CD14-positive monocyte (primary cell): ENCODE data around the gene FANCM. TPM values are rescaled to one million over a fixed set of nuclear protein-coding genes. Genes with fewer than 3 reads are reported as not detected.

Experiments used
- DNase-seq, 3 donors: peaks; one replicate each; pipeline ENCODE4 v3.0.0-alpha.2; 2011 to 2022
- H2AFZ ChIP-seq: 2 replicates; pipeline ENCODE4 v1.6.0; 2012; ENCODE audit warnings: mild to moderate bottlenecking, low read depth, low read length, inconsistent platforms; ENCODE audit not compliant: insufficient read depth, poor library complexity, severe bottlenecking
- H3K27ac ChIP-seq, 2 donors: 1 replicate in 1 of 2; 2 replicates in 1 of 2; pipeline ENCODE4 v1.5.1; 2012 to 2013; ENCODE audit warnings: low read length in 2 of 2, control low read depth in 1 of 2, inconsistent platforms in 1 of 2, low read depth in 1 of 2, mild to moderate bottlenecking in 1 of 2
- H3K27me3 ChIP-seq, 2 donors: one replicate each; pipeline versions ENCODE4 v1.6.0 to v1.6.1; 2011 to 2013; ENCODE audit warnings: low read length in 2 of 2; ENCODE audit not compliant: control insufficient read depth in 2 of 2, insufficient read depth in 2 of 2
- H3K36me3 ChIP-seq, 2 donors: replicated peaks in 1 of 2; 1 replicate in 1 of 2; 2 replicates in 1 of 2; pipeline versions ENCODE4 v1.5.1 to v1.6.1; 2012 to 2013; ENCODE audit warnings: low read length in 2 of 2, control low read depth in 1 of 2, inconsistent platforms in 1 of 2, mild to moderate bottlenecking in 1 of 2; ENCODE audit not compliant: insufficient read depth in 2 of 2, control insufficient read depth in 1 of 2
- H3K4me1 ChIP-seq, 2 donors: 1 replicate in 1 of 2; 2 replicates in 1 of 2; pipeline versions ENCODE4 v1.5.1 to v1.6.1; 2012 to 2013; ENCODE audit warnings: low read length in 2 of 2, control low read depth in 1 of 2, inconsistent platforms in 1 of 2, mild to moderate bottlenecking in 1 of 2, moderate library complexity in 1 of 2; ENCODE audit not compliant: insufficient read depth in 2 of 2, control insufficient read depth in 1 of 2
- H3K4me2 ChIP-seq: replicated peaks from 2 replicates; pipeline ENCODE3; 2012; ENCODE audit warnings: low read length, moderate library complexity, mild to moderate bottlenecking; ENCODE audit not compliant: poor library complexity, severe bottlenecking; ENCODE audit errors: extremely low read depth
- H3K4me3 ChIP-seq, 3 experiments: fragments of 200-600 bp in 1 of 3; sonication (generic) in 1 of 3; replicated peaks in 1 of 3; 1 replicate in 2 of 3; 2 replicates in 1 of 3; pipeline ENCODE4 v1.5.1; 2011 to 2013; ENCODE audit warnings: low read length in 3 of 3, mild to moderate bottlenecking in 3 of 3, control low read depth in 2 of 3, low read depth in 2 of 3, inconsistent platforms in 1 of 3, moderate library complexity in 1 of 3
- H3K79me2 ChIP-seq: 2 replicates; pipeline ENCODE4 v1.6.0; 2012; ENCODE audit warnings: mild to moderate bottlenecking, control low read depth, inconsistent platforms, low read length, moderate library complexity; ENCODE audit not compliant: insufficient read depth
- H3K9ac ChIP-seq: 2 replicates; pipeline ENCODE4 v1.6.0; 2017; ENCODE audit warnings: low read length, mild to moderate bottlenecking; ENCODE audit not compliant: insufficient read depth, poor library complexity, severe bottlenecking
- H3K9me3 ChIP-seq, 2 donors: replicated peaks in 1 of 2; 1 replicate in 1 of 2; 2 replicates in 1 of 2; pipeline versions ENCODE4 v1.5.1 to v1.6.1; 2012 to 2013; ENCODE audit warnings: low read length in 2 of 2, control low read depth in 1 of 2; ENCODE audit not compliant: control insufficient read depth in 1 of 2, insufficient read depth in 1 of 2
- H4K20me1 ChIP-seq: 2 replicates; pipeline ENCODE4 v1.6.0; 2012; ENCODE audit warnings: mild to moderate bottlenecking, low read length, control low read depth, moderate library complexity; ENCODE audit not compliant: insufficient read depth
- H3K27ac Mint-ChIP-seq, 7 donors: one replicate each; pipeline ENCODE4 v1.8.0; 2020; ENCODE audit warnings: mild to moderate bottlenecking in 7 of 7, mixed read lengths in 7 of 7, moderate library complexity in 6 of 7, inconsistent platforms in 2 of 7
- H3K27me3 Mint-ChIP-seq, 3 donors: one replicate each; pipeline ENCODE4 v1.8.0; 2021 to 2022; ENCODE audit warnings: low read depth in 3 of 3, mild to moderate bottlenecking in 3 of 3, mixed read lengths in 3 of 3, moderate library complexity in 3 of 3, inconsistent platforms in 1 of 3
- H3K36me3 Mint-ChIP-seq, 2 donors: one replicate each; pipeline ENCODE4 v1.8.0; 2020; ENCODE audit warnings: mixed read lengths in 2 of 2, inconsistent platforms in 1 of 2, mild to moderate bottlenecking in 1 of 2
- H3K4me1 Mint-ChIP-seq: one replicate; pipeline ENCODE4 v1.8.0; 2020; ENCODE audit warnings: mild to moderate bottlenecking, mixed read lengths
- H3K4me3 Mint-ChIP-seq, 2 donors: one replicate each; pipeline ENCODE4 v1.8.0; 2020; ENCODE audit warnings: mild to moderate bottlenecking in 2 of 2, mixed read lengths in 2 of 2, moderate library complexity in 1 of 2
- H3K9me3 Mint-ChIP-seq, 7 donors: one replicate each; pipeline ENCODE4 v1.8.0; 2020 to 2022; ENCODE audit warnings: mixed read lengths in 7 of 7, mild to moderate bottlenecking in 6 of 7, moderate library complexity in 6 of 7, inconsistent platforms in 2 of 7
- WGBS: methylation state at CpG from one replicate; pipeline ENCODE4 v1.1.5; 2013; ENCODE audit warnings: missing lambda C conversion rate; ENCODE audit not compliant: insufficient coverage; 5-methylcytosine and 5-hydroxymethylcytosine counted together
- intact Hi-C, 2 donors: fragments of 100-400 bp; cut with micrococcal nuclease; formaldehyde crosslinking; loops; one replicate each; pipeline versions ENCODE4 v1.15.0 to v1.15.1; 2023
- polyA plus RNA-seq, 3 donors: library from polyadenylated mRNA; depleted of rRNA in 1 of 3; unstranded in 2 of 3; stranded (reverse) in 1 of 3; fragments of 300-500 nt in 2 of 3; fragments of >200 nt in 1 of 3; fragmentation: Illumina TruSeq in 2 of 3; gene quantifications; 1 replicate in 2 of 3; 2 replicates in 1 of 3; pipeline ENCODE4 v1.2.3, GENCODE V29; 2012 to 2021
- TF ChIP-seq, protein P1 (sequence below): fragments of 200-600 bp; IDR thresholded peaks from one replicate; pipeline ENCODE4 v1.8.0; 2022; ENCODE audit warnings: antibody characterized with exemption, mild to moderate bottlenecking

Gene FANCM
- polyA plus RNA-seq, 3 donors, result 0.66 to 1.6 (median 1.2) TPM

- H3K4me1 Mint-ChIP-seq, result peaks cover 8% of the 10 kb centered on the region
- no peak overlapping the region for H3K9ac ChIP-seq
- intact Hi-C loops, result no loop called here
- no peak overlapping the region for H3K27ac ChIP-seq
- peaks cover 9 to 10% of the 10 kb centered on the region in 2 donors for H3K36me3 Mint-ChIP-seq
- no peak overlapping the region for H3K4me3 Mint-ChIP-seq
- no peaks in the 10 kb centered on the region for H3K9me3 ChIP-seq
- no peak for DNase-seq
- no peak overlapping the region for H3K4me2 ChIP-seq
- 100% methylated on average over 2 of the region's 3 CpGs for WGBS
- no peak overlapping the region for H2AFZ ChIP-seq
- H3K4me3 ChIP-seq, result no peak overlapping the region
- no peak overlapping the region for H3K27ac Mint-ChIP-seq
- peaks cover 0 to 2% (median 0%) of the 10 kb centered on the region in 7 donors for H3K9me3 Mint-ChIP-seq
- no peaks in the 10 kb centered on the region for H3K27me3 ChIP-seq
- no peaks in the 10 kb centered on the region for H3K79me2 ChIP-seq
- H4K20me1 ChIP-seq, result no peaks in the 10 kb centered on the region
- peaks cover 0 to 6% of the 10 kb centered on the region in 2 donors for H3K36me3 ChIP-seq
- peaks cover 6 to 8% of the 10 kb centered on the region in 2 donors for H3K4me1 ChIP-seq
- TF ChIP-seq, protein P1, sequence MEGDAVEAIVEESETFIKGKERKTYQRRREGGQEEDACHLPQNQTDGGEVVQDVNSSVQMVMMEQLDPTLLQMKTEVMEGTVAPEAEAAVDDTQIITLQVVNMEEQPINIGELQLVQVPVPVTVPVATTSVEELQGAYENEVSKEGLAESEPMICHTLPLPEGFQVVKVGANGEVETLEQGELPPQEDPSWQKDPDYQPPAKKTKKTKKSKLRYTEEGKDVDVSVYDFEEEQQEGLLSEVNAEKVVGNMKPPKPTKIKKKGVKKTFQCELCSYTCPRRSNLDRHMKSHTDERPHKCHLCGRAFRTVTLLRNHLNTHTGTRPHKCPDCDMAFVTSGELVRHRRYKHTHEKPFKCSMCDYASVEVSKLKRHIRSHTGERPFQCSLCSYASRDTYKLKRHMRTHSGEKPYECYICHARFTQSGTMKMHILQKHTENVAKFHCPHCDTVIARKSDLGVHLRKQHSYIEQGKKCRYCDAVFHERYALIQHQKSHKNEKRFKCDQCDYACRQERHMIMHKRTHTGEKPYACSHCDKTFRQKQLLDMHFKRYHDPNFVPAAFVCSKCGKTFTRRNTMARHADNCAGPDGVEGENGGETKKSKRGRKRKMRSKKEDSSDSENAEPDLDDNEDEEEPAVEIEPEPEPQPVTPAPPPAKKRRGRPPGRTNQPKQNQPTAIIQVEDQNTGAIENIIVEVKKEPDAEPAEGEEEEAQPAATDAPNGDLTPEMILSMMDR, result no peak
- peaks cover 0 to 1% (median 1%) of the 10 kb centered on the region in 3 donors for H3K27me3 Mint-ChIP-seq
These were observed 46.1 kb downstream of the FANCM start for GRCh38 chr14:45181806-45182205.

DNA sequence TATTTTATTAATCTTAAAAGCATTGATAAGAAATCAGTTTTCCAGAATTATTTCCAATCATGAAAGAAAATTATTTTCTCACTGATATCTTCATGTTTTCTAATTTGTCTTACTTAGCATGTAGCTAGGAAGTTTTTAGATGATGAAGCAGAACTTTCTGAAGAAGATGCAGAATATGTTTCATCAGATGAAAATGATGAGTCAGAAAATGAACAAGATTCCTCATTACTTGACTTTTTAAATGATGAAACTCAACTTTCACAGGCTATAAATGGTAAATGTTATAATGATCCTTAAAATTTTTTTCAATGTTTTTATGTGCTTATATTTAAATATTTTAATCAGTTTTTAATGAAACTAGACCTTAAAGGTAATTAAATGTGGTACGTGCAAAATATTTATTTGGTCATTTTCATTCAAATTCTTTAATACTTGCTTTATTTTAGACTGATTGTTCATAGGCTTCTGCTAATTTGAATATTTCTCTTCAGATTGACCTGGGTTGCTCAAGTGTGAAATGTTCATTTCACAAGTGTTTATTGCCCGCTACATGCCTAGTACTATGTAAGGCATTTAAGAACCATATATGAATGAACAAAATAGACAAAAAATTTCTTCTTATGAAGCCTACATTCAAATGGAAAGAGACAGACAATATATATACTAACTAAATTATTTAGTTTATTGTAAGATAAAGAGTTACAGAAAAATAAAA is 49.5 kb downstream of the FANCM start:
- no CpG with 5 or more reads among the region's 2 CpGs for WGBS
- peaks cover 0 to 2% (median 0%) of the 10 kb centered on the region in 7 donors for H3K9me3 Mint-ChIP-seq
- Histone ChIP-seq H3K4me3 (no peak overlapping the region), H3K27ac (no peak overlapping the region), H3K4me2 (no peak overlapping the region), H3K9me3 (no peaks in the 10 kb centered on the region), H3K9ac (no peak overlapping the region), H3K4me1 (no peaks in the 10 kb centered on the region), H3K79me2 (no peaks in the 10 kb centered on the region), H3K27me3 (no peaks in the 10 kb centered on the region), H3K36me3 (peaks cover 9 to 17% of the 10 kb centered on the region in 2 donors), H2AFZ (no peak overlapping the region), H4K20me1 (no peaks in the 10 kb centered on the region)
- H3K36me3 Mint-ChIP-seq, result peaks cover 20 to 25% of the 10 kb centered on the region in 2 donors
- H3K27ac Mint-ChIP-seq, result no peak overlapping the region
- H3K4me1 Mint-ChIP-seq, result no peaks in the 10 kb centered on the region
- intact Hi-C loops, result no loop called here
- H3K27me3 Mint-ChIP-seq, result peaks cover 0 to under 1% (median 0%) of the 10 kb centered on the region in 3 donors
- no peak for DNase-seq
- no peak overlapping the region for H3K4me3 Mint-ChIP-seq
- TF ChIP-seq, protein P1, result no peak
